Pancreas (tissue), 10 donors: ENCODE data around the gene TSHZ3. TPM values are rescaled to one million over a fixed set of nuclear protein-coding genes. Genes with fewer than 3 reads are reported as not detected.

ENCODE experiments used
- ATAC-seq, 4 donors: fragments of 200-7000 bp; cut with Tn5 transposase; one replicate each; pipeline versions ENCODE4 v1.8.0 to v1.9.1; 2020; ENCODE audit warnings: mild to moderate bottlenecking in 4 of 4, moderate library complexity in 4 of 4
- DNase-seq, 6 donors: peaks; one replicate each; pipeline ENCODE4 v3.0.0-alpha.2; 2020
- FAIRE-seq: peaks from 2 replicates; lab custom pipeline; 2012; peaks lifted over from hg19 to GRCh38; lab: Jason Lieb, UNC
- H3K27ac ChIP-seq, 4 donors: fragments of 200-600 bp; sonication (generic); 1 replicate in 3 of 4; 2 replicates in 1 of 4; pipeline versions ENCODE4 v1.5.0 to v1.8.0; 2020
- H3K27me3 ChIP-seq, 4 donors: fragments of 200-600 bp; one replicate each; pipeline ENCODE4 v1.8.0; 2021
- H3K36me3 ChIP-seq, 3 donors: fragments of 200-600 bp; sonication (generic) in 1 of 3; one replicate each; pipeline versions ENCODE4 v1.5.0 to v1.8.0; 2020 to 2021
- H3K4me1 ChIP-seq, 3 donors: fragments of 200-600 bp; one replicate each; pipeline ENCODE4 v1.8.0; 2021
- H3K4me3 ChIP-seq, 4 donors: fragments of 200-600 bp; sonication (generic) in 2 of 4; one replicate each; pipeline versions ENCODE4 v1.5.0 to v1.8.0; 2020 to 2021
- H3K9me3 ChIP-seq, 4 donors: fragments of 200-600 bp; one replicate each; pipeline ENCODE4 v1.8.0; 2021
- CTCF ChIP-seq, 4 donors: fragments of 200-600 bp; sonication (generic) in 3 of 4; IDR thresholded peaks; one replicate each; pipeline versions ENCODE4 v1.5.0 to v1.8.0; 2021; ENCODE audit warnings: antibody characterized with exemption in 4 of 4
- WGBS, 2 donors: extraction: QIAGEN DNeasy Blood & Tissue Kit; methylation state at CpG; one replicate each; pipeline ENCODE4 v1.1.7; 2013; 5-methylcytosine and 5-hydroxymethylcytosine counted together
- intact Hi-C, 3 donors: fragments of 100-400 bp; cut with DNase I; formaldehyde crosslinking; loops; one replicate each; pipeline versions ENCODE4 v1.11.1 to v1.14.2; 2022
- polyA plus RNA-seq, 2 donors: library from polyadenylated mRNA; stranded (reverse); fragments of 200-250 nt; gene quantifications; one replicate each; pipeline ENCODE4 v1.2.3, GENCODE V29; 2013
- total RNA-seq, 6 donors: library from RNA; stranded (reverse); fragmentation: NEBNext Ultra II Directional in 4 of 6; extraction: Animal tissue kit (Norgen Biotek cat#: 25700) in 4 of 6; gene quantifications; one replicate each; pipeline versions ENCODE4 v1.2.1 to v1.2.4, GENCODE V29; 2021 to 2023
- donor health status: healthy with polysubstance abuse.
- donor health status: DM: no; HTN: no; CAD: no; lungs with moderate emphysema.
- donor health status: DM: no; HTN: no; CAD: no.
- donor health status: control.
- donor health status: control.
- donor health status: Bipolar disorder and iron deficiency.
- donor health status: DM: yes; HTN: yes; CAD: no.
- donor health status: DM: no; HTN: no; CAD: no.
- donor health status: DM: no; HTN: no; CAD: no.
- donor health status: DM: yes; HTN: yes; CAD: no.

TSHZ3 gene
- total and polyA plus RNA-seq, 8 donors = 0.87 to 3.2 (median 1.5) TPM

- intact Hi-C loops = no loop called here
- no peak for FAIRE-seq
Measured at GRCh38 chr19:31235806-31236205, 113.4 kb downstream of the TSHZ3 start.

DNA sequence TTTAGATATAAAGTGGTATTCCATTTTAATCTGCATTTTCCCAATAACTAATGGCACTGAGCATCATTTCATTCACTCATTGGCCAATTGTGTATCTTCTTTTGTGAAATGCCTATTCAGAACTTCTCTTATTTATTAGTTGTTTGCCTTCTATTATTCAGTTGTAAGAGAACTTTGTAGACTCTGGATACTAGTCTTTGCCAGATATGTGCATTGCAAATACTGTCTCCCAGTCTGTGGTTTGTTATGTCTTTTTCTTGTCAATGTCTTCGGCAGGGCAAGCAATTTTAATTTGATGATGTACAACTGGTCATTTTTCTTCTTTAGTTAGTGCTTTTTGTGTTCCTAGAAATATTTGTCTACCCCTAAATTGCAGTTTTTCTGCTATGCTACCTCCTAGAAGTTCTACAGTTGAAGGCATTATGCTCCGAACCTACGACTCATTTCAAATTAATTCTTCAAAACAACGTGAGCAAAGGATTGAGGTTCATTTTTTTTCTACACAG lies 115.9 kb downstream of the TSHZ3 start:
- Histone ChIP-seq H3K4me1 (no peaks in the 10 kb centered on the region), H3K27ac (no peak overlapping the region), H3K4me3 (no peak overlapping the region), H3K9me3 (no peaks in the 10 kb centered on the region), H3K36me3 (no peaks in the 10 kb centered on the region), H3K27me3 (peaks cover 0 to 6% (median 0%) of the 10 kb centered on the region in 4 donors)
- no peak for TF ChIP-seq CTCF (IDR thresholded peaks at IDR 0.05)
- WGBS, 2 donors = 46 to 52% methylated on average over 4 of the region's 4 CpGs
- FAIRE-seq = no peak
- DNase-seq = no peak
- ATAC-seq = no peak
- intact Hi-C loops = no loop called here

More at GRCh38 chr19:31235806-31236205, 113.4 kb downstream of the TSHZ3 start:
- WGBS, 2 donors = 47 to 65% methylated on average over 4 of the region's 4 CpGs
- Histone ChIP-seq H3K4me3 (no peak overlapping the region), H3K36me3 (no peaks in the 10 kb centered on the region), H3K27ac (no peak overlapping the region), H3K4me1 (no peaks in the 10 kb centered on the region), H3K27me3 (peaks cover 0 to 6% (median 2%) of the 10 kb centered on the region in 4 donors), H3K9me3 (no peaks in the 10 kb centered on the region)
- TF ChIP-seq CTCF (IDR thresholded peaks at IDR 0.05) = no peak
- ATAC-seq = no peak
- DNase-seq = no peak

GRCh38 chr19:31232871-31233270 lies 116.4 kb downstream of the TSHZ3 start:
- H3K36me3 ChIP-seq = no peaks in the 10 kb centered on the region
- no peak for FAIRE-seq
- WGBS, 2 donors = 75 to 81% methylated on average over 3 of the region's 3 CpGs
- no peaks in the 10 kb centered on the region for H3K4me1 ChIP-seq
- TF ChIP-seq CTCF (IDR thresholded peaks at IDR 0.05) = no peak
- no peak for DNase-seq
- no peak overlapping the region for H3K4me3 ChIP-seq
- ATAC-seq = no peak
- intact Hi-C loops = no loop called here
- H3K27ac ChIP-seq = no peak overlapping the region
- H3K9me3 ChIP-seq = no peaks in the 10 kb centered on the region
- H3K27me3 ChIP-seq = peaks cover 0 to 6% (median 0%) of the 10 kb centered on the region in 4 donors

- intact Hi-C loops = no loop called here
- Histone ChIP-seq H3K36me3 (no peaks in the 10 kb centered on the region), H3K4me3 (no peak overlapping the region), H3K9me3 (no peaks in the 10 kb centered on the region), H3K27me3 (peaks cover 0 to 6% (median 0%) of the 10 kb centered on the region in 4 donors), H3K27ac (no peak overlapping the region), H3K4me1 (no peaks in the 10 kb centered on the region)
- 32 to 36% methylated on average over 5 of the region's 5 CpGs for WGBS, 2 donors
- no peak for DNase-seq
- TF ChIP-seq CTCF (IDR thresholded peaks at IDR 0.05) = no peak
- FAIRE-seq = no peak
- ATAC-seq = no peak
Measured at GRCh38 chr19:31232180-31232579, 117.1 kb downstream of the TSHZ3 start.

DNA sequence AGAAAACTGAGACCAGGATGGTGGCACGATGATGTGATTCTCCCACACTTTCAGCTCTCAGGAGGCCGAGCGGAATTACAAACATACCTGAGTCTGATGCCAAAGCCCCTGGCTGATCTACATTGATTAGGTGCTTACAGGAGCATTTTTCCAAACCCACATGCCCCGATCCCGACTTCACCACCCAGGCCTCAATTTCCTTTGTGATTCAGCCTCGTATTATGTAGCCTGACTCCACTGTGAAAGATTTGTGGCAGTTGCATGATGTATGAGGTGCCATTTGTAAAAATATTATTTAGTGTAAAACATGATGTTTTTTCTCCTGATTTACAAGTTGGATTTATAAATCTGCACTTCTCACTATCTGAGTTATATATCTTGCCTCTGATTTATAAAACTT lies 118.0 kb downstream of the TSHZ3 start:
- Histone ChIP-seq H3K36me3 (no peaks in the 10 kb centered on the region), H3K4me3 (no peak overlapping the region), H3K27ac (no peak overlapping the region), H3K9me3 (no peaks in the 10 kb centered on the region), H3K4me1 (no peaks in the 10 kb centered on the region), H3K27me3 (peaks cover 0 to 5% (median 0%) of the 10 kb centered on the region in 4 donors)
- FAIRE-seq = no peak
- ATAC-seq = no peak
- TF ChIP-seq CTCF (IDR thresholded peaks at IDR 0.05) = no peak
- intact Hi-C loops = no loop called here
- no peak for DNase-seq
- WGBS, 2 donors = 77 to 82% methylated on average over 6 of the region's 6 CpGs
